ENCODE data around the gene OGFOD2.
A peak's percentile ranks its signal among the peaks of the same experiment; 100 is the strongest.

DNA sequence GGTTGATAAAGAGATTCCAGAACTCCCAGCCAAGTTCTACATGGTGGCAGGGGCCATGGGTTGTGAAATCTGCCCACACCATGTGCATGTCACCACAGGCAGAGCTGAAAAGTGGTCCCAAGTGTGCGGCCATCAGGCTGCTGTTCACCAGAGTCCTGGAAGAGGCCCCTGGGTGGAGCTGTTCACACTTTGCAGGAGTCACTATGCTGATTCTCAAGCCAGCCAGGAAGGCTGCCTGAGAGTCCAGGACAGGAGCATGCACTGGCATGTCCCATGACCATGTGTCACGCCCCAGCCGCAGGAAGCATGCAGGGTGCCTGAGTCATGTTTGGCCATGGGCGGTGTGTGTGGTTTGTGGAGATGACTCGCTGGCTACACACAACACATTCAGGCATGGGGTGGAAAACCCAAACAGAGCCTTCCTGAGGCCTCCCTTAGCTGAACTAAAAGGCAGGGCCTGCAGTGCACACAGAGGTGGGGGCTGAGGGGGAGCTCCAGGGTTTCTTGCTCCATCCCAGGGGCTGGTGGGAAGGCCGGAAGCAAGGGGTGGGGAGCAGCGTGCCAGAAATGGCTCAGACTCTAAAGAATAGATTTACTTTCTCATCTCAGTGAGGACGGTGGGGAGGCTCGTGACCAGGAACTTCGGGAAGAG, 28.2 kb upstream of the OGFOD2 start:
- TF ChIP-seq, protein P1, sequence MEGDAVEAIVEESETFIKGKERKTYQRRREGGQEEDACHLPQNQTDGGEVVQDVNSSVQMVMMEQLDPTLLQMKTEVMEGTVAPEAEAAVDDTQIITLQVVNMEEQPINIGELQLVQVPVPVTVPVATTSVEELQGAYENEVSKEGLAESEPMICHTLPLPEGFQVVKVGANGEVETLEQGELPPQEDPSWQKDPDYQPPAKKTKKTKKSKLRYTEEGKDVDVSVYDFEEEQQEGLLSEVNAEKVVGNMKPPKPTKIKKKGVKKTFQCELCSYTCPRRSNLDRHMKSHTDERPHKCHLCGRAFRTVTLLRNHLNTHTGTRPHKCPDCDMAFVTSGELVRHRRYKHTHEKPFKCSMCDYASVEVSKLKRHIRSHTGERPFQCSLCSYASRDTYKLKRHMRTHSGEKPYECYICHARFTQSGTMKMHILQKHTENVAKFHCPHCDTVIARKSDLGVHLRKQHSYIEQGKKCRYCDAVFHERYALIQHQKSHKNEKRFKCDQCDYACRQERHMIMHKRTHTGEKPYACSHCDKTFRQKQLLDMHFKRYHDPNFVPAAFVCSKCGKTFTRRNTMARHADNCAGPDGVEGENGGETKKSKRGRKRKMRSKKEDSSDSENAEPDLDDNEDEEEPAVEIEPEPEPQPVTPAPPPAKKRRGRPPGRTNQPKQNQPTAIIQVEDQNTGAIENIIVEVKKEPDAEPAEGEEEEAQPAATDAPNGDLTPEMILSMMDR (IDR thresholded peaks at IDR 0.05) = peak in 2 of 5 experiments; percentile 23 to 29
- TF ChIP-seq POLR2A (IDR thresholded peaks at IDR 0.05) = no peak
- TF ChIP-seq EP300 (IDR thresholded peaks at IDR 0.05) = peak in 1 of 2 donors; percentile 83
